Measurements from ENCODE around the gene TBC1D5.

Gene TBC1D5

GRCh38 chr3:17744693-17745092 lies 2.3 kb upstream of the TBC1D5 start:
- no peak for ATAC-seq
- TF ChIP-seq BACH2 (CRISPR knock-in tag; IDR thresholded peaks at IDR 0.05; ENCODE audit: borderline replicate concordance) (no peak), GLIS3 (CRISPR knock-in tag; IDR thresholded peaks at IDR 0.05) (no peak), ESRRG (CRISPR knock-in tag; IDR thresholded peaks at IDR 0.05) (no peak), SNAI2 (CRISPR knock-in tag; IDR thresholded peaks at IDR 0.05) (no peak), ZNF70 (CRISPR knock-in tag; IDR thresholded peaks at IDR 0.05) (no peak), ZNF8 (CRISPR knock-in tag; IDR thresholded peaks at IDR 0.05) (no peak), CSRNP3 (CRISPR knock-in tag; IDR thresholded peaks at IDR 0.05) (no peak), TSHZ2 (CRISPR knock-in tag; IDR thresholded peaks at IDR 0.05) (no peak), PPARA (CRISPR knock-in tag; IDR thresholded peaks at IDR 0.05; ENCODE audit: borderline replicate concordance) (no peak)

- no peak for ATAC-seq
- no peak for TF ChIP-seq PATZ1 (CRISPR knock-in tag; IDR thresholded peaks at IDR 0.05; ENCODE audit: borderline replicate concordance)
- TF ChIP-seq CSRNP3 (CRISPR knock-in tag; IDR thresholded peaks at IDR 0.05) = no peak
- no peak for TF ChIP-seq ZNF565 (CRISPR knock-in tag; conservative IDR thresholded peaks at IDR 0.05; ENCODE audit: low read depth)
- TF ChIP-seq CREB5 (CRISPR knock-in tag; IDR thresholded peaks at IDR 0.05; ENCODE audit: low read depth) = no peak
- TF ChIP-seq ZNF70 (CRISPR knock-in tag; IDR thresholded peaks at IDR 0.05) = no peak
These were observed 1.2 kb upstream of the TBC1D5 start for GRCh38 chr3:17743658-17743995.

- TF ChIP-seq GLIS3 (CRISPR knock-in tag; IDR thresholded peaks at IDR 0.05) (no peak), TSHZ2 (CRISPR knock-in tag; IDR thresholded peaks at IDR 0.05) (no peak)
- ATAC-seq = peak; percentile 21
These were observed 638 bp upstream of the TBC1D5 start for GRCh38 chr3:17742880-17743657.

GRCh38 chr3:17741621-17742101 lies 770 bp downstream of the TBC1D5 start:
- no peak for ATAC-seq
- TF ChIP-seq ZNF565 (CRISPR knock-in tag; conservative IDR thresholded peaks at IDR 0.05; ENCODE audit: low read depth) (no peak), RARB (CRISPR knock-in tag; IDR thresholded peaks at IDR 0.05) (no peak), ZNF70 (CRISPR knock-in tag; IDR thresholded peaks at IDR 0.05) (no peak), ARNTL (CRISPR knock-in tag; IDR thresholded peaks at IDR 0.05; ENCODE audit: borderline replicate concordance, low read depth) (no peak), CREB5 (CRISPR knock-in tag; IDR thresholded peaks at IDR 0.05; ENCODE audit: low read depth) (no peak), ESRRG (CRISPR knock-in tag; IDR thresholded peaks at IDR 0.05) (no peak), POU6F1 (CRISPR knock-in tag; IDR thresholded peaks at IDR 0.05; ENCODE audit: borderline replicate concordance, low read depth) (no peak), TOX (CRISPR knock-in tag; IDR thresholded peaks at IDR 0.05; ENCODE audit: borderline replicate concordance) (no peak), CSRNP3 (CRISPR knock-in tag; IDR thresholded peaks at IDR 0.05) (no peak)

Measured in SK-N-SH treated with all-trans-retinoic acid at 6 μM for 48 hours (cell line).